ENCODE results near the gene LDHD. TPM values are rescaled to one million over a fixed set of nuclear protein-coding genes. Genes with fewer than 3 reads are reported as not detected.

Gene LDHD
- total RNA-seq, 1 donor, result 3.6 TPM

- no peak overlapping the region for H3K4me2 ChIP-seq (ENCODE audit: insufficient read depth, low read length)
- peaks cover 31% of the 10 kb centered on the region for H4K20me1 ChIP-seq (ENCODE audit: insufficient read depth, low read length)
- no peak overlapping the region for H3K4me3 ChIP-seq (ENCODE audit: insufficient read depth, low read length)
- H3K27me3 ChIP-seq (ENCODE audit: insufficient read depth, low read length), result no peaks in the 10 kb centered on the region
- H2AFZ ChIP-seq (ENCODE audit: low read length), result no peak overlapping the region
- DNase-seq (ENCODE audit: insufficient read length, low spot score, missing footprints), result no peak
- TF ChIP-seq CTCF (IDR thresholded peaks at IDR 0.05; ENCODE audit: extremely low read depth, low read depth, low read length), result no peak
- H3K79me2 ChIP-seq (ENCODE audit: insufficient read depth, low read length), result peaks cover 53% of the 10 kb centered on the region
- H3K4me1 ChIP-seq (ENCODE audit: insufficient read depth, low read length), result peaks cover 12% of the 10 kb centered on the region
- no peaks in the 10 kb centered on the region for H3K36me3 ChIP-seq (ENCODE audit: insufficient read depth, low read length)
- no peaks in the 10 kb centered on the region for H3K9me3 ChIP-seq (ENCODE audit: low read depth, low read length)
- H3K27ac ChIP-seq (ENCODE audit: low read depth, low read length), result no peak overlapping the region
These were observed 37.1 kb downstream of the LDHD start for GRCh38 chr16:75079346-75079926.

- TF ChIP-seq CTCF (IDR thresholded peaks at IDR 0.05; ENCODE audit: extremely low read depth, low read depth, low read length), result no peak
- H3K27me3 ChIP-seq (ENCODE audit: insufficient read depth, low read length), result no peaks in the 10 kb centered on the region
- peaks cover 35% of the 10 kb centered on the region for H4K20me1 ChIP-seq (ENCODE audit: insufficient read depth, low read length)
- H3K4me1 ChIP-seq (ENCODE audit: insufficient read depth, low read length), result peaks cover 15% of the 10 kb centered on the region
- no peak overlapping the region for H3K4me2 ChIP-seq (ENCODE audit: insufficient read depth, low read length)
- no peak overlapping the region for H3K4me3 ChIP-seq (ENCODE audit: insufficient read depth, low read length)
- peaks cover 58% of the 10 kb centered on the region for H3K79me2 ChIP-seq (ENCODE audit: insufficient read depth, low read length)
- H3K9me3 ChIP-seq (ENCODE audit: low read depth, low read length), result no peaks in the 10 kb centered on the region
- H3K36me3 ChIP-seq (ENCODE audit: insufficient read depth, low read length), result no peaks in the 10 kb centered on the region
- no peak overlapping the region for H2AFZ ChIP-seq (ENCODE audit: low read length)
- no peak for DNase-seq (ENCODE audit: insufficient read length, low spot score, missing footprints)
- H3K27ac ChIP-seq (ENCODE audit: low read depth, low read length), result no peak overlapping the region
These were observed 37.7 kb downstream of the LDHD start for GRCh38 chr16:75078886-75079285.

GRCh38 chr16:75075688-75076268 is 40.8 kb downstream of the LDHD start:
- no peak for DNase-seq (ENCODE audit: insufficient read length, low spot score, missing footprints)
- H3K4me1 ChIP-seq (ENCODE audit: insufficient read depth, low read length), result peaks cover 21% of the 10 kb centered on the region
- no peaks in the 10 kb centered on the region for H3K36me3 ChIP-seq (ENCODE audit: insufficient read depth, low read length)
- H4K20me1 ChIP-seq (ENCODE audit: insufficient read depth, low read length), result peaks cover 41% of the 10 kb centered on the region
- H3K27ac ChIP-seq (ENCODE audit: low read depth, low read length), result no peak overlapping the region
- no peak overlapping the region for H3K4me2 ChIP-seq (ENCODE audit: insufficient read depth, low read length)
- H2AFZ ChIP-seq (ENCODE audit: low read length), result no peak overlapping the region
- peaks cover 60% of the 10 kb centered on the region for H3K79me2 ChIP-seq (ENCODE audit: insufficient read depth, low read length)
- H3K27me3 ChIP-seq (ENCODE audit: insufficient read depth, low read length), result no peaks in the 10 kb centered on the region
- TF ChIP-seq CTCF (IDR thresholded peaks at IDR 0.05; ENCODE audit: extremely low read depth, low read depth, low read length), result no peak
- no peaks in the 10 kb centered on the region for H3K9me3 ChIP-seq (ENCODE audit: low read depth, low read length)
- no peak overlapping the region for H3K4me3 ChIP-seq (ENCODE audit: insufficient read depth, low read length)

- peaks cover 59% of the 10 kb centered on the region for H3K79me2 ChIP-seq (ENCODE audit: insufficient read depth, low read length)
- H3K9me3 ChIP-seq (ENCODE audit: low read depth, low read length), result no peaks in the 10 kb centered on the region
- DNase-seq (ENCODE audit: insufficient read length, low spot score, missing footprints), result no peak
- H3K4me1 ChIP-seq (ENCODE audit: insufficient read depth, low read length), result peaks cover 19% of the 10 kb centered on the region
- TF ChIP-seq CTCF (IDR thresholded peaks at IDR 0.05; ENCODE audit: extremely low read depth, low read depth, low read length), result no peak
- H3K4me2 ChIP-seq (ENCODE audit: insufficient read depth, low read length), result no peak overlapping the region
- no peaks in the 10 kb centered on the region for H3K27me3 ChIP-seq (ENCODE audit: insufficient read depth, low read length)
- no peak overlapping the region for H3K4me3 ChIP-seq (ENCODE audit: insufficient read depth, low read length)
- peaks cover 45% of the 10 kb centered on the region for H4K20me1 ChIP-seq (ENCODE audit: insufficient read depth, low read length)
- no peaks in the 10 kb centered on the region for H3K36me3 ChIP-seq (ENCODE audit: insufficient read depth, low read length)
- no peak overlapping the region for H2AFZ ChIP-seq (ENCODE audit: low read length)
- no peak overlapping the region for H3K27ac ChIP-seq (ENCODE audit: low read depth, low read length)
These were observed 41.5 kb downstream of the LDHD start for GRCh38 chr16:75074920-75075687.

Data from osteoblast (primary cell).